ENCODE data around the gene ARMH4. TPM values are rescaled to one million over a fixed set of nuclear protein-coding genes. Genes with fewer than 3 reads are reported as not detected.

The ARMH4 gene
- total RNA-seq, 1 experiment from 2014 or later = 42.6 TPM

DNA sequence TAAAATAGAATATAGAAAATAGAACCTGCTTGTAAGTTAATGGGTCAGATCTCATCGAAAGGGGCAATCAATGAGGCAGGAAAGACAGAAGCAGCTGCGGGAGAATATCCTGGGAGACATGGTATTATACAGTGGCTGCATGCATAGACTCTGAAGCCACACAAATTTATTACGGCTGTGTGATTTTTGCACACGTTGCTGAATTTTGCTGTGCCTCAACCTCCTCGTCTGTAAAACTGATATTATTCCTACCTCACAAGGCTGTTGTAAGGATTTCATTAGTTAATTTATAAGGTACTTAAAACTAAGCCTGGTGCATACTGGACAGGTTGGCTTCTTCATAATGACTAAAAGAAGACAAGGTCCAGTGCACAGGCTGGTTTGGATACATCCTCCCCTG is 52.3 kb downstream of the ARMH4 start:
- no peak overlapping the region for H4K5ac ChIP-seq (ENCODE audit: insufficient read length, low read depth, low read length)
- Mint-ChIP-seq H3K9me3 (no peaks in the 10 kb centered on the region), H3K4me1 (peaks cover 8% of the 10 kb centered on the region in 2 experiments; a peak in 2 of 4 replicates), H3K36me3 (ENCODE audit: insufficient read depth in 1 of 3, low read depth in 3 of 3) (peaks cover 0 to 5% (median under 1%) of the 10 kb centered on the region in 3 experiments; a peak in 4 of 7 replicates), H3K27me3 (ENCODE audit: low read depth) (no peaks in the 10 kb centered on the region), H3K4me3 (no peak overlapping the region), H3K27ac (no peak overlapping the region)
- H2AFZ ChIP-seq (ENCODE audit: low read length) = no peak overlapping the region
- no peak overlapping the region for H2BK15ac ChIP-seq (ENCODE audit: low read depth, low read length)
- H3K18ac ChIP-seq (ENCODE audit: insufficient read length, low read depth, low read length) = no peak overlapping the region
- no peak overlapping the region for H3K9ac ChIP-seq (ENCODE audit: extremely low read depth, insufficient read length, low read length)
- no peak for DNase-seq
- no peak overlapping the region for H3T11ph ChIP-seq (ENCODE audit: low read length)
- no peak overlapping the region for H2BK12ac ChIP-seq (ENCODE audit: insufficient read length, low read depth, low read length)
- no peak overlapping the region for H2BK5ac ChIP-seq (ENCODE audit: insufficient read length, low read length)
- H3K23ac ChIP-seq (ENCODE audit: insufficient read length, low read depth, low read length) = no peak overlapping the region
- no peak overlapping the region for H2AK5ac ChIP-seq (ENCODE audit: insufficient read length, low read length)
- no peaks in the 10 kb centered on the region for H3K79me1 ChIP-seq (ENCODE audit: insufficient read depth, low read depth, low read length, poor library complexity, severe bottlenecking)
- H3K4me1 ChIP-seq (ENCODE audit: insufficient read depth, low read length) = no peaks in the 10 kb centered on the region; the same call in 1 of the 2 replicates
- no peak overlapping the region for H3K27ac ChIP-seq (ENCODE audit: insufficient read length, low read depth, low read length)
- no peak overlapping the region for H2BK120ac ChIP-seq (ENCODE audit: low read depth, low read length, poor library complexity, severe bottlenecking)
- no peak overlapping the region for H4K8ac ChIP-seq (replicated peaks; ENCODE audit: insufficient read length, low read depth, low read length)
- no peaks in the 10 kb centered on the region for H3K23me2 ChIP-seq (ENCODE audit: insufficient read length, low read depth, low read length, poor library complexity, severe bottlenecking)
- H2BK20ac ChIP-seq (ENCODE audit: low read depth, low read length, poor library complexity, severe bottlenecking) = no peak overlapping the region
- H3K79me2 ChIP-seq (ENCODE audit: insufficient read depth, low read length) = no peaks in the 10 kb centered on the region
- no peaks in the 10 kb centered on the region for H4K20me1 ChIP-seq (ENCODE audit: control insufficient read depth, insufficient read depth, insufficient read length)
- no peak overlapping the region for H3K4me2 ChIP-seq (ENCODE audit: insufficient read depth, insufficient read length, low read length)
- TF ChIP-seq CTCF (conservative IDR thresholded peaks at IDR 0.05) = no peak
- H3K27me3 ChIP-seq (ENCODE audit: insufficient read depth, low read length) = no peaks in the 10 kb centered on the region
- H3K14ac ChIP-seq (ENCODE audit: insufficient read depth, low read length) = no peak overlapping the region
- no peaks in the 10 kb centered on the region for H3K9me3 ChIP-seq (ENCODE audit: control insufficient read depth, low read depth, low read length)
- no peak overlapping the region for H3K56ac ChIP-seq (ENCODE audit: insufficient read length, low read depth, low read length)
- no peak overlapping the region for H3K4ac ChIP-seq (ENCODE audit: low read depth, low read length)
- H4K91ac ChIP-seq (ENCODE audit: insufficient read length, low read depth, low read length) = no peak overlapping the region
- WGBS (ENCODE audit: extremely low coverage, insufficient read length, low lambda C conversion rate) = no CpG with 5 or more reads among the region's 5 CpGs

Data from H9 (cell line).